Measurements from ENCODE around the gene SLCO4A1.

SLCO4A1 gene

DNA sequence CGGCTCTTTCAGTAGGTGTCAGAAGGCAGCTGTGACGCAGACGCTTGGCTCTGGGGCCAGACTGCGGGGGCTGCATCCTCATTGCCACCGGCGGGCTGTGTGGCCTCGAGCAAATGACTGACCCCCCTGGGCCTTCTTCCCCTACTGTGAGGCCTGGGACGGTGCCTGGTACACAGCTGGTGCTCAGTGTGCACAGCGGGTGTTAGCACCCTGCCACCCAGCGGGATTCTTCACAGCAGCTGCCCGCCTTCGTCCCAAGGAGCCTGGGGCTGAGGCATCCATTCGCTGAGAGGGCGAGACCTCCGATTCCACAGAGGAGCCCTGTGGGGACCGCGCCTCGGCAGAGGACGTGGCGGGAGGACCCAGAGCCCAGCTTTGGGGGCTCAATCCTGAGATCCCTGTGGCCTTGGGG, 10.6 kb downstream of the SLCO4A1 start:
- DNase-seq (ENCODE audit: low read depth in 2 of 2), result no peak

GRCh38 chr20:62653373-62653772, 11.1 kb downstream of the SLCO4A1 start:
- DNase-seq (ENCODE audit: low read depth in 2 of 2), result no peak

GRCh38 chr20:62653951-62654685, 11.8 kb downstream of the SLCO4A1 start:
- DNase-seq (ENCODE audit: low read depth in 2 of 2), result no peak

DNA sequence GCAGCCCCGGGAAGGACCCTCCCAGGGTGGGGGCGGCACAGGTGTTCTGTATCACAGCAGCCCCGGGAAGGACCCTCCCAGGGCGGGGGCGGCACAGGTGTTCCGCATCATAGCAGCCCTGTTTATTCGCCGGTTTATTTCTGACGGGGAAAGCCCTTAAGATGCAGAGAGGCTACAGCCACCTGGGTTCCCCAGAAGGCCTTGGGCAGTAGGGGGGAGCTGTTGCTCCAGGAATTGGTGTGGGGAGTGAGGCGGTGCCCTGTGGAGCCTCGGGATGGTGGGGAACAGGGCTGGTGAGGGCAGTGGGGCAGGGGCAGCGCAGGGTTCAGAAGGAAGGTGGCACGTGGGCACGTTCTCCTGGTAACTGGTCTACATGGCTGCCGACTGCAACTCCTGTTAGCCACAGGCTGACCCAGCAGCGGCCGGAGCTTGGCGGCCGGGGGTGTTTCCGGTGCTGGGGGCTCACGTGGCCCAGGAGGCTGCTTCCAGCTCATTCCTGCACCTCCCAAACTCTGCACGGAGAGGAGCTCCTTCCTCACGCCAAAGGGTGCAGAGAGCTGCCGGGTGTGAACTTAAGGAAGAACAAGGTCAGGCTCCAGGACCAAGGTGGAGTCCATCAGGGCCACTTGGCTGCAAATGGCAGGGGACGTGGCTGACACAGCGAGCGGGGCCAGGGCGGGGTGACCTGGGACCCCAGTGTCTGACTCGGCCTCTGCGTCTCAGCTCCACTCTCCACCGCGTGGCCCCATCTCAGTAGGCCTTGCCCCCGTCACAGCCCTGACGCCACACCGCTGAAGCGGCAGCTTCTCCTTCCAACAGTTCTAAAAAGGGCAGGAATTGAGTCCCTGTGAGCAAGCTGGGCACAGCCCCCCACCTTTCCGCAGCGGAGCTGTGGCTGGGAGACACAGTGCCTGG, 13.2 kb downstream of the SLCO4A1 start:
- DNase-seq (ENCODE audit: low read depth in 2 of 2), result no peak

DNA sequence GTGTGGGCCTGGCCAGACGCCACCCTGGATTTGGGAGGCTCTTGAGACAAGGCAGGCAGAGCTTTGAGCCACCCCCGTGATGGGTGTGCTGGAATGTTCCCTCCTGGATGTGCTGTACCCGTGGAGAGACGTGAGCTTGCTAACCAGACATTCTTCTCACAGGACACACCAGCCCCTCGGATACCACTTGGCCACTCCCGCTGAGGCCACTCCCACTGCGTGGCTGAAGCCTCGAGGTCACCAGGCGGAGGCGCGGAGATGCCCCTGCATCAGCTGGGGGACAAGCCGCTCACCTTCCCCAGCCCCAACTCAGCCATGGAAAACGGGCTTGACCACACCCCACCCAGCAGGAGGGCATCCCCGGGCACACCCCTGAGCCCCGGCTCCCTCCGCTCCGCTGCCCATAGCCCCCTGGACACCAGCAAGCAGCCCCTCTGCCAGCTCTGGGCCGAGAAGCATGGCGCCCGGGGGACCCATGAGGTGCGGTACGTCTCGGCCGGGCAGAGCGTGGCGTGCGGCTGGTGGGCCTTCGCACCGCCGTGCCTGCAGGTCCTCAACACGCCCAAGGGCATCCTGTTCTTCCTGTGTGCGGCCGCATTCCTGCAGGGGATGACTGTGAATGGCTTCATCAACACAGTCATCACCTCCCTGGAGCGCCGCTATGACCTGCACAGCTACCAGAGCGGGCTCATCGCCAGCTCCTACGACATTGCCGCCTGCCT, 14.1 kb downstream of the SLCO4A1 start:
- DNase-seq (ENCODE audit: low read depth in 2 of 2), result no peak

GRCh38 chr20:62656919-62657588, 14.8 kb downstream of the SLCO4A1 start:
- DNase-seq (ENCODE audit: low read depth in 2 of 2), result no peak

- no peak for DNase-seq (ENCODE audit: low read depth in 2 of 2)
Observed at GRCh38 chr20:62657589-62657942, 15.3 kb downstream of the SLCO4A1 start.

- no peak for DNase-seq (ENCODE audit: low read depth in 2 of 2)
Observed at GRCh38 chr20:62657956-62658355, 15.7 kb downstream of the SLCO4A1 start.

- no peak for DNase-seq (ENCODE audit: low read depth in 2 of 2)
Observed at GRCh38 chr20:62658593-62659178, 16.4 kb downstream of the SLCO4A1 start.

GRCh38 chr20:62659488-62660239, 17.4 kb downstream of the SLCO4A1 start:
- DNase-seq (ENCODE audit: low read depth in 2 of 2), result no peak

DNA sequence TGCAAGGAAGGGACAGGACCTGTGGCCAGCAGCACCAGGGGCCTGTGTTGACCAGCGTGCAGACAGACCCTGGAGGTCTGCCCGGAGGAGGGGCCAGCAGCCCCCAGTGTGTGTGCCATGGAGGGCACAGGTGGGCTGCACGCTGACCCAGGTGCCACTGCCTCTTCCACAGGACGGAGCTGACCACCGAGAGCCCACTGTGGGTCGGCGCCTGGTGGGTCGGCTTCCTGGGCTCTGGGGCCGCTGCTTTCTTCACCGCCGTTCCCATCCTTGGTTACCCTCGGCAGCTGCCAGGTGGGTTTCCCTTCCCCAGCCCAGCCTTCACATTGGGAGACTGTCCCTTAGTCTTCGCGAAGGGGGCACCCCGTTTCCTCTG, 17.9 kb downstream of the SLCO4A1 start:
- no peak for DNase-seq (ENCODE audit: low read depth in 2 of 2)

DNA sequence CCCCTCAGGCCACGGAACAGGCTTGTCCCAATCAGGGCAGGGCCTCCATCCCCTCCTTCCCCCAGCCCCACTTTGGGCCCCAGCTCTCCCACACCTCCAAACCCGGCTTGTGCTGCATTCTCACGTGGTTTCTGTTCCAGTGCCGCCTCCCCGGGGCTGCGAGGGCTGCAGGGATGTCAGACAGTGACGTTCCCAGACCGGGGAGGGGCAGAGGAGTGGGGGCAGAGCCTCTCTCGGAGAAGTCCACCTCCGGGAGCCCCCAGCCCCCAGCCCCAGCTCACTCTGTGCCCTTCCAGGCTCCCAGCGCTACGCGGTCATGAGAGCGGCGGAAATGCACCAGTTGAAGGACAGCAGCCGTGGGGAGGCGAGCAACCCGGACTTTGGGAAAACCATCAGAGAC, 18.5 kb downstream of the SLCO4A1 start:
- DNase-seq (ENCODE audit: low read depth in 2 of 2), result no peak

DNA sequence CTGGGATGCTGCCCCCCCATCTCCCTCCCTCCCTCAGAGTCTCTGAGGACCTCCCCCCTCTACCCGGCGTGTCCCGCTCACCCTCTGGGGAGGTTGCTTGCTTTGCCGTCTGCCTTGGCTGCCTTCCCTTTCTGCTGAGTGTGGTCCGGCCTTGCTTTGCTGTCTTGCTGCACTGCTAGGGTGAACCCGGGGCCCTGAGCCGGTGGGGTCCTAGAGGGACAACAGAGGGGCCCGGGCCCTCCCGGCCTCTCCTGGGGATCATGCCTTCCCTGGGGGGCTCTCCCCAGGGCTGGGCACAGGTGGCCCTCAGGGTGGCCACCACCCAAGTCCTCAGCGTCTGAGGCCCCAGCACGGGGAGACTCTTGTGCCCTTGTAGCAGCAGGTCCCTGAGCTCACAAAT, 19.3 kb downstream of the SLCO4A1 start:
- DNase-seq (ENCODE audit: low read depth in 2 of 2), result no peak

DNA sequence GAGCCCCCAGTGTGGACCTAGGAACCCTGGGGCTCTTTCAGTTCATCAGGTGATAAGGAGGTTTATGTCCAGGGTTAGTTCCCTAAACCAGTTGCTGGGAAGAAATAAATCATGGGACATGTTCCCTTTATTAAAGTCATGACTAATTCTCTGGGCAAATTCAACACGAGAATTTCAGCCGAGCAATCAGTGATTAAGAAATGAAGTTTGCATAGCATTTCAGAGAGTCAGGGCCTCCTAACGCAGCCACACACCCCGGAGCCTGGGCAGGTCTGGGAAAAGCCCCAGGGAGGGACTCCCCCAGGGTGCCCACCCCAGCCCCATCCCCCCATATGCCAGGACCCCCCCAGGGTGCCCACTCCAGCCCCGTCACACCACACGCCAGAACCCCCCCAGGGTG, 20.1 kb downstream of the SLCO4A1 start:
- DNase-seq (ENCODE audit: low read depth in 2 of 2), result no peak

- DNase-seq (ENCODE audit: low read depth in 2 of 2), result no peak
Observed at GRCh38 chr20:62663145-62664018, 21.1 kb downstream of the SLCO4A1 start.

GRCh38 chr20:62664019-62664971, 22.0 kb downstream of the SLCO4A1 start:
- DNase-seq (ENCODE audit: low read depth in 2 of 2), result no peak

DNA sequence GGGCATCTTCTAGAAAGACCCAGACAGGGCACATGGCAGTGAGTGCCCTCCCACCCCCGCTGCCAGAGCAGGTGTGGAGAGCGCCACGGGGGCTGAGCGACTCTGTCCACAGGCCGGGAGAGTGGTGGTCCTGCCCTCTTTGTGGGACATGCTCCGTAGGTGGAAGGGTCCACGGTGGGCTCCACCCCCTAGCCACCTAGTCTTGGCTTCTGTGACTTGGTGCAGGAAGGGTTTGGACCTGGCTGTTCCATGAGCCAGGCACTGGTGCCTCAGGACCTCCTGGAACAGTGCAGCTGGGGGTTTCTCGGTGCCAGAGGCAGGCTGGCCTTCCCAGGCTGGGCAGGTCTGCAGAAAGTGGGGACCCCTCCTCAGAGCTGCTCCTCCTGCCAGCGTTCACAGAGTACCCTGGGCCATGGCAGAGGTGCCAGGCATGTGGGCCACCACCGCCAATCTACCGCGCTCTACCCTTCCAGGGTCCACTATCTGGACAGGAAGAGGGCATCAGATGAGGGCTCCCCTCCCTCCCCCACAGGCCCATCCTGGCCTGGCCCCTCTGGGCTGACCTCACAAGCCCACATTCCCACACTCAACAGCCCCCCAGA, 23.0 kb downstream of the SLCO4A1 start:
- no peak for DNase-seq (ENCODE audit: low read depth in 2 of 2)
